ENCODE measurements around the gene MICAL2. TPM values are rescaled to one million over a fixed set of nuclear protein-coding genes. Genes with fewer than 3 reads are reported as not detected.

The MICAL2 gene
- polyA plus RNA-seq, 1 experiment: 135 TPM

GRCh38 chr11:12149672-12150225 is 39.4 kb downstream of the MICAL2 start:
- TF ChIP-seq CTCF (IDR thresholded peaks at IDR 0.05; ENCODE audit: insufficient read depth, low read depth, low read length): no peak
- Histone ChIP-seq H3K27me3 (ENCODE audit: control insufficient read depth, insufficient read depth, low read length) (no peaks in the 10 kb centered on the region), H3K4me3 (ENCODE audit: low read depth, low read length) (no peak overlapping the region), H3K36me3 (ENCODE audit: control insufficient read depth, insufficient read depth, low read length) (peaks cover 3% of the 10 kb centered on the region; the same call in 1 of the 2 replicates)
- ChIA-PET CTCF (no interaction called here), POLR2A (no interaction called here)
- DNase-seq (ENCODE audit: low read depth): no peak

- ChIA-PET POLR2A (interaction anchor here (1.2 to 1.4 kb wide), 2 partner anchors 10 to 15 kb away, joined by 3 read pairs; no protein-coding TSS in a partner anchor), CTCF (interaction anchor here (0.7 to 1.2 kb wide), 3 partner anchors 12 to 103 kb away, joined by 3 to 4 read pairs (median 4); no protein-coding TSS in a partner anchor)
- Histone ChIP-seq H3K36me3 (ENCODE audit: control insufficient read depth, insufficient read depth, low read length) (peaks cover 3% of the 10 kb centered on the region; the same call in 1 of the 2 replicates), H3K4me3 (ENCODE audit: low read depth, low read length) (no peak overlapping the region), H3K27me3 (ENCODE audit: control insufficient read depth, insufficient read depth, low read length) (no peaks in the 10 kb centered on the region)
- TF ChIP-seq CTCF (IDR thresholded peaks at IDR 0.05; ENCODE audit: insufficient read depth, low read depth, low read length): no peak
- DNase-seq (ENCODE audit: low read depth): peak; percentile 77
Measured at GRCh38 chr11:12150831-12151382, 40.5 kb downstream of the MICAL2 start.

- no peak for DNase-seq (ENCODE audit: low read depth)
- H3K4me3 ChIP-seq (ENCODE audit: low read depth, low read length): no peak overlapping the region
- ChIA-PET CTCF (interaction anchor here (0.5 to 0.7 kb wide), 2 partner anchors 17 to 268 kb away, joined by 3 read pairs; no protein-coding TSS in a partner anchor), POLR2A (no interaction called here)
- no peaks in the 10 kb centered on the region for H3K27me3 ChIP-seq (ENCODE audit: control insufficient read depth, insufficient read depth, low read length)
- peaks cover 3% of the 10 kb centered on the region for H3K36me3 ChIP-seq (ENCODE audit: control insufficient read depth, insufficient read depth, low read length)
- no peak for TF ChIP-seq CTCF (IDR thresholded peaks at IDR 0.05; ENCODE audit: insufficient read depth, low read depth, low read length)
Measured at GRCh38 chr11:12152321-12152720, 41.9 kb downstream of the MICAL2 start.

- TF ChIP-seq CTCF (IDR thresholded peaks at IDR 0.05; ENCODE audit: insufficient read depth, low read depth, low read length): no peak
- no peak overlapping the region for H3K4me3 ChIP-seq (ENCODE audit: low read depth, low read length)
- POLR2A ChIA-PET: no interaction called here
- H3K27me3 ChIP-seq (ENCODE audit: control insufficient read depth, insufficient read depth, low read length): no peaks in the 10 kb centered on the region
- H3K36me3 ChIP-seq (ENCODE audit: control insufficient read depth, insufficient read depth, low read length): peaks cover 3% of the 10 kb centered on the region
- DNase-seq (ENCODE audit: low read depth): no peak
- CTCF ChIA-PET: interaction anchor here (1.1 kb wide), 1 partner anchor 9 kb away, joined by 4 read pairs; no protein-coding TSS in a partner anchor
Measured at GRCh38 chr11:12154871-12155668, 44.7 kb downstream of the MICAL2 start.

- DNase-seq (ENCODE audit: low read depth): no peak
Measured at GRCh38 chr11:12155696-12156095, 45.3 kb downstream of the MICAL2 start.

More at GRCh38 chr11:12155696-12156095, 45.3 kb downstream of the MICAL2 start:
- H3K27me3 ChIP-seq (ENCODE audit: control insufficient read depth, insufficient read depth, low read length): no peaks in the 10 kb centered on the region
- ChIA-PET CTCF (interaction anchor here (0.8 kb wide), 1 partner anchor 83 kb away, joined by 3 read pairs; no protein-coding TSS in a partner anchor), POLR2A (no interaction called here)
- TF ChIP-seq CTCF (IDR thresholded peaks at IDR 0.05; ENCODE audit: insufficient read depth, low read depth, low read length): no peak
- no peak overlapping the region for H3K4me3 ChIP-seq (ENCODE audit: low read depth, low read length)
- peaks cover 3% of the 10 kb centered on the region for H3K36me3 ChIP-seq (ENCODE audit: control insufficient read depth, insufficient read depth, low read length)

Data from BJ (cell line).